GM19328 (cell line): Measurements from ENCODE around the gene ABL1.

Experiments
- ATAC-seq: cut with Tn5 transposase; IDR thresholded peaks from one replicate; pipeline ENCODE4 v1.9.1; 2021; ENCODE audit warnings: mild to moderate bottlenecking, moderate library complexity; ENCODE audit not compliant: unreplicated experiment

The ABL1 gene

DNA sequence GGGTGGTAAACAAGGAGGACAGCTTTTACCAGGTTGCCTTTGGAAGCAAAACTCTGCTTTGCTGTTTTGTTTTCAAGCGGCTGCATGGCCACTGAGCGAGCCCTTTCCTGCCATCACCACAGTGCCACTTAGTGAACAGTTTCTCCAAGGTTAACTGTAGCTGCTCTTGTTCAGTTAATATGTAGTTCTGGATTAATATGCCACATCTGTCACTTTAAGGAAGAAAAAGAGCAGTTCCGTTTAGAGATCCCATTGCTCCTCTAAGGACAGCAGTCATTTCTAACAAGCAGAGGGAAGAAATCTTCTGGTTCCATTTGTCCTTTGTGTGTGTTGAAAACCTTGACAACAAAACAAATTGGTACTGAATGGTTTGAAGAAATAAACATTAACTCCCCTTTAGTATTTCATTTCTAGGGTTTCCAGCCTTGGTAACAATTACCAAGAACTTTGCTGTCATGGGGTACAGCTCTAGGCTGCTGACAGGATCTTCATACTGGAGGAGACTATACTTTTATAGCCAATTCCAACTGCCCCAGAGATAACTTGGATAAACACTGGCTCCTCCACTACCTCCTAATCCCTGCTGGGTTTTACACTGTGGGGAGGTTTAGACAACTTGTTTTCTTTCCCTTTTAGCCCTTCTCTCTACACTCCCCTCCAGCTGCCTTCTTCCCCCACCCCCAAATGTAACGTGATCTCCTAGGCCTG, 10.3 kb upstream of the ABL1 start:
- ATAC-seq, result no peak

DNA sequence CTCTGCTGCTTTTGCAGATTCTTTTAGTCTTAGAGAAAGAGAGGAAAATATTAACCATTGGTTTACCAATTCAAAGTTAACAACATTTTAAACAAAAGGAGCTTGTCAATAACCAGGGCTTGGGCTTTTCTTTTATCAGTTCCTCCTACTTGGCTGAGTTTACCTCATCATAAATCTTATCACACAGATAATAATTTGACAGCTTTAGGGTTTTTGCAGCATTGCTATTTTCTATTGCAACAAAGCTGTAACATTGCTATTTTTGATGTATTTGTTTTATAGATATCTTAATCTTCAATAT, 9.8 kb upstream of the ABL1 start:
- no peak for ATAC-seq

DNA sequence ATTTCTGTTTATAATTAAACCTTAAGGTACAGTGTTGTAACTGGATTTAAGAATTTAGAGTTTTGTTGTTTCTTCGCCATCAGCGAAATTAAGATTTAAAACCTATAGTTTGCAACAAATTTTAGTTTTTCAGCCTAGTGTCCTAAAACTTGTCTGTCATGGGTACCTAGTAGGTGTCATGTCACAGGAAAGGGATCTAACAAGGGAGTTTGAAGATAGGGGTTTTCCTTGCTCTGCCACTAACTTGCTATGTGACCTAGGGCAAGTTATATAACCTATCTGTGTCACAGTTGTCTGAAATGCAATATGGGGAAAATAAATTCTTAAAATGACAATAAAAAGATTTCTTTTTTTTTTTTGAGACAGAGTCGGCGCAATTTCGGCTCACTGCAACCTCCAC, 9.2 kb upstream of the ABL1 start:
- ATAC-seq, result no peak

DNA sequence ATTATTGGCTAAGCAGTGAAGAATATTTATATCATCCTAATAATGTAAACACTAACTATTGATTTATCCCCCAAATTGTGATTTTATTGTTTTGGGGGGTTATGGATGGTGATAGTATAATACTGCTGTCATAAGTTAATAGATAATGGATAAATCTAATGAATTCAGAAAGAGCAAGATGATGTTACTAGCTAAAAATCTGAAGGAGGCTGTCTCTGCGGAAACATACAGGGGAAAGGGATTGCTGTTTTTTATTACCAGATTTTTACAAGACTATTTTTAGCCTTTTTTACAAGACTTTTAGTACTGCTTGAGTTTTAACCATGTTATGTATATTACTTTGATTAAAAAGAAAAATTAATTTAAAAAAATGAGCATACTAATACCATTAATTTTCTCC, 5.3 kb upstream of the ABL1 start:
- ATAC-seq, result no peak

DNA sequence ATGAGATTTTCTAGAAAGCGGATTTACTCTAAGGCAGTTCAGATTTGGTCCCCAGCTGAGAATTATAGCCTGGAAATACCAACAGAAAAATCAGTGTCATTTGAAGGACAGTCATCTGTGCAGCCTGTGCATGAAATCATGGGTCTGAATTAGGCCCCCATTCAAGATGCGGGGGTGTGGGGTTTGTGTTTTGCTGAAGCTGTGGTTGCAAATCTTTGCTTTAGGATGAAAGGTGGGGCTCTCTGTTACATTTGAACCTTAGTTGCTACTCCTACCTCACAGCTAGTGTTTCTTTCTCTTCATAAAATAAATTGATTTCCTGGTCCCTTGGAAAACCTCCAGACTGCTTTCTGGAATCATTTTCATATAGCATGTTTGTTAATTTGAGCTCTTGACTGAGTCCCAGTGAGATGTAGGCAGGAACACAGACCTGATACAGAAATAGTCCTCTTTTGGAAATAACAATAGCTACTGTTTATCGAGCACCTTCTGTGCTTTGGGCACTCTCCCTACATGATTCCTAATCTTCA, 4.8 kb upstream of the ABL1 start:
- ATAC-seq, result no peak

DNA sequence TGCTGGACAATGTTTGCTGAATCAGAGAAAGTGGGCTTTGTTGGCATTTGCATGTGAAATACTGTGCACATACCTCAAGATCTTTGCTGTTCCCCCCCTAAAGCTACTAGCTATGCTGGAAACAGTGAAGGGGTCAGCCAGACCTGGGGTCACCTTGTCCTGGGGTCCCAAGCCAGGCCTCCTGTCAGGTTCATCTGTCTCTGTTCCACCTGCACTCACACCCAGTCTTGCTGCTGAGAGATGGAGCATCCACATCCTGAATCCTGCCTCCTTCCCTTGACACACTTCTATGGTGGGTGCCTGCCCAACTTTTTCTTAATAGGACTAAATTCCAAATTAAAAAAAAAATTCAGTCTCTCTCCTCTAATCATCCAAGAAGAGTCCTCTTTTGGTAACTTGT, 4.0 kb upstream of the ABL1 start:
- no peak for ATAC-seq

DNA sequence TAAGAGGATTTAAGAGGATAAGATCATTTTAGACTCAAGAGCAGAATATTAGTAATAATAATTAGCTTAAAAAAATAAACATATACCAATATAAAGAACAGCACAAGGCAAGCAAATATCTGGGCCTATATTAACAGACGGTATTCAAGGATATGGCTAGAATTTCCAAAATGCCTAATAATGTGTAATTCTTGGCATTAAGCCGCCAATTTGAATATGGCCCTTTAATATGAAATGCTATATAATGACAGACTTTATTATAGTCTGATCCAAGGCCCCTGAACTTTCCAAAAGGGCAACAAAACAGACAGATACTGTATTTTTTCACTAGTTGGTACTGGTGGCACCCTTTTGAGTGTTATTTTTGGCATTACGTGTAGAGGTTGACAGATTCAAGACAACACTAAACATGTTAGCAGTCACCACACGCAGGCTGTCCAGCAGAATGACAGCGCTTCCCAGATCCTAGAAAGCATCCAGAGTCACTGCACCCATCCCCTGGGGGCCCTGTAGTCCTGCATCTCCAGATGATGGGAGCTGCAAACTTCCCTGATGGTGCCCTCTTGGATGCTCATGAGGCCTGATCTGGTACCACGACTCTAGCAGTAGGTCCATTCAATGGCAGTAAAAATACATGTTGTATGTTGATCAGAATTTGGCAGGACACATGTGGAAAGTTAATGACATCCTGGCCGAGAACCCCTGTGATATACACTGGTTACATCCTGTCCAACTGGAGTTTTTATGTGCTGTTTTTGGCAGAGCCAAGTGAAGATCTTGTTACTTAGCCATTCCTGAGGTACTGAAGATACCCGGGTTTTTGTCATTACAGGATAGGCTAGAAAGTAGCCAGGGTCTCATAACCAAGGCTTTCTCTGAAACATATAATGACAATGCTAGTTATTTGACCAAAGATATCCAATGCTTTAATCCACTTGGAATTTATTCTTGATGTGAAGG, 1.7 kb upstream of the ABL1 start:
- no peak for ATAC-seq

DNA sequence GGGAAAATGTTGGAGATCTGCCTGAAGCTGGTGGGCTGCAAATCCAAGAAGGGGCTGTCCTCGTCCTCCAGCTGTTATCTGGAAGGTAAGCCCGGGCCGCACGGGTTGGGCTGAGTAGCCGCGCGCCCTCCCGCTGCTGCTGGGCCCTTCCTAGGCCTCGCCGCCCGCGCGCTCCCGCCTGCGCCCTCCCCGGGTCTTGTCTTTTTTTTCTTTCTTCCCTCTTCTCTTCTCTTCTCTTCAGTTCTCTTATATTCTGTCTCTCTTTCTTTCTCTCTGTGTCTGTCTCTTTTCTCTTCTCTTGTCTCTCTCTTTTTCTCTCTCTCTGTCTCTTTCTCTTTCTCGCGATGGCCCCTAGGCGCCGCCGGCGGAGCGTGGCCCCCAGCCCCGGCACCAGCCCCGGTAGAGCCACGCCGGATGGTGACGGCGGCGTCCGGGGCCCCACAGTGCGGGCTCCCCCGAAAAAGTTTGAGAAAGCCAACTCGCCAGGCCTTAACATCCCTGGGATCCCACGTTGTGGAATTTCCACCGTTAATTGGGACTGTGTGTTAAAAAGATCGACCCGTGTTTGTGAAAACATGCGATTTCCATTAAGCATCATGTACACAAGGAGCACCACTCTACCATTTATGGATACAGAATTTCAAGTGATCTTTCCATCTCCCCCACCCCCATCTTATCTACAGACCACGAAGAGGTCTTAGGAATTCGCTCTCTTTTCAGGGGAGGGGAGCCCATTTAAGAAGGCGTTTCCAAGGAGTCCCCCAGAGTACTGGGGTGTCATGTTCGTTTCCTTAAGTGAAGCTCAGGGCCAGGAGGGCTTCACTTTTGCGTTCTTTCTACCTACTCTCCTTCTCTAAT, 616 bp downstream of the ABL1 start:
- peak; percentile 31 for ATAC-seq

DNA sequence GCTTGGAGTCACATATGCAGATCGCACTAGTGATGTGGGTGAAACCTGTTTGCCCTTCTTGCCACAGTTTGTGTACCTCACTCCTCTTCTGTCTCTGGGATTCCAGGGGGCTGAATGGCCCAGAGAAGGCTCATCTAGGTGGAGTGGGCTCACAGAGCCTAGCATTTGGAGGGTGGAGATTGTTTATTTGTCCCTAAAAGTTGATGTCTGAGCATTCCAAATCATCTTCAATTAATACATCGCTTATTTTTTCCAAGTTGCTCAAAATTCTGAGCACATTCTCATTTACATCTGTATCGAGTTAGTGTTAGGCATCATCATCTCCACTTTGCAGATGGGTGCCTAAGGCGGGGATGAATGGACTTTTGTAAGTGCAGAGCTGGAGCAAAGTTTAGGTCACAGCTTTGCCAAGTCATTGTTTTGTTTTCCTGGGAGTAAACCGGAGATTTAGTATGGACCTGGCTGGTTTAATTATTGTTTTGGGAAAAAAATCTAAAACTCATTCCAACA, 2.0 kb downstream of the ABL1 start:
- no peak for ATAC-seq

DNA sequence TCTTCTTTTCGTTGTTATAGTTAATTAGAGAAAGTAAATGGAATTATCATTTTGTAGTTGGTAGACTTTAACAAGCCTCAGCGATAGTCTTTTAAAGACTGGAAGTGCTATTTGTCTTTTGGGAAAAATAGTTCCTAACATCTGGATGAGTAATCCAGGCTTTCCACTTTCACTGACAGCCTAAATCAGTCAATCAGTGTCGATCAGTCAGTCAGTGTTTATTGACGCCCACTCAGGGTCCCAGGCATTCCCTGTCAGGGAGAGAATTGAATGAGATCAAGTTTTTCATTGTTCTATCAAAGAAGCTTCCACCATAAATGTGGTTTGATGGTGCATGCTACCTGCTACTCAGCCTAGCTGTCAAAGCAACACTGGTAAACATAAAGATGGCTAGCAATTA, 2.6 kb downstream of the ABL1 start:
- no peak for ATAC-seq

DNA sequence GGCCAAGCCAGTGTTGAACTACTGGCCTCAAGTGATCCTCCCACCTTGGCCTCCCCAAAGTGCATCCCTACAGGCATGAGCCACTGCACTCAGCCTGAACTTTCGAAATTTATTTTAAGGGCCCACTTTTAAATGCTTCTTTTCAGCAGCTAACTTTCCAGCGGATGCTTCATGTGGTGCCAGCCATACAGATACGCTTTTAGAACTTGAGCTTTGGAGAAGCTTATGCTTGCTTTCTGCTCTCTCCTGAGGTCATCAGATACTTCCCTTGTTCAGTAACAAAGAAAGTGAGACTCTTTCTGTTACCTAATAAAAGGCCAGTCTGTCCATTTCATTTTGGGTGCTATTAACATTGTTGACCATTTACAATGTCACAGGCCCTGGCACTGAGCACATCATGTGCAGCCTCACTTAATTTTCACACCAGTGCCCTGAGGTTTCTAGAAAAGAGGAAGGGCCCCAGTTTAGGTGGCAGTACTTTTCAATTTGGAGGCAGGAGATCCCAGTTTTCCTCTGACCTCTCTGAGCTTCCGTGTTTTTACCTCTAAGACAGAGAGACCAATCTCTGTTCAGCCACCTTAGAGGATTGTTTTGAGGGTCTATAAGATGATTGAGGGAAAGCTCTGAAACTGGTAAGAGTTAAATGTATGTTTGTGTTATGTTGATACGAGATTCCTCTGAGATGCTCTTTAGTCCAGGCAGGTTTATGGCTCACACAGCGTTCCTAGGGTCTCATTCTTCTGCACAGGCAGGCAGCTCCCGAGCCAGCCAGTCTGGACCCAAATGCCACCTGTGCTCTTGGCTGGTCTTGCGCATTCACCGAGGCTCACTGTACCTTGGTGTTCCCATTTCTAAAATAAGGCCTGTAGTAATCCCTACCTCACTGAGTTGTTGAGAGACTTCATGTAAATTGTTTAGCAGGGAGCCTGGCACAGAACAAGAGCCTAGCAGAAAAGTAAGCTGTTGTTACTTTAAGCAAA, 4.4 kb downstream of the ABL1 start:
- no peak for ATAC-seq

DNA sequence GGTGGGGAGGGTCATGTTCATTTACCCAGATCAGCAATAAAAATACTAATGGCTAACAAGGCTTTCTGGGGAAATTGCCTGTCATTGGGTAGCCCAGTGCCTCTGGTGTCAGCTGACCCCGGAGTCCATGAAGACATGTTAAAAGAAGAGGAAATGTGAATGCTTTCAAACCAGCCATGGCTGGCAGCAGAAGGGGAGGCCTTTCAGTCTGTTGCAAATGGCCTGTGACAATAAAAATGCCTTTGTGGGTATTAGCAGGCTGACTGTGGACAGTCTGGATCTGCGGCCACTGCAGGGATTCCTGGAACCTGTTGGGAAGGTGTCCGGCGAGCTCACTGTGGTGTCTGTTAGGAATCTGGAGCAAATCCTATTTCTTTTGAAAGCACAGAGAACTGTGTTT, 7.5 kb downstream of the ABL1 start:
- no peak for ATAC-seq

DNA sequence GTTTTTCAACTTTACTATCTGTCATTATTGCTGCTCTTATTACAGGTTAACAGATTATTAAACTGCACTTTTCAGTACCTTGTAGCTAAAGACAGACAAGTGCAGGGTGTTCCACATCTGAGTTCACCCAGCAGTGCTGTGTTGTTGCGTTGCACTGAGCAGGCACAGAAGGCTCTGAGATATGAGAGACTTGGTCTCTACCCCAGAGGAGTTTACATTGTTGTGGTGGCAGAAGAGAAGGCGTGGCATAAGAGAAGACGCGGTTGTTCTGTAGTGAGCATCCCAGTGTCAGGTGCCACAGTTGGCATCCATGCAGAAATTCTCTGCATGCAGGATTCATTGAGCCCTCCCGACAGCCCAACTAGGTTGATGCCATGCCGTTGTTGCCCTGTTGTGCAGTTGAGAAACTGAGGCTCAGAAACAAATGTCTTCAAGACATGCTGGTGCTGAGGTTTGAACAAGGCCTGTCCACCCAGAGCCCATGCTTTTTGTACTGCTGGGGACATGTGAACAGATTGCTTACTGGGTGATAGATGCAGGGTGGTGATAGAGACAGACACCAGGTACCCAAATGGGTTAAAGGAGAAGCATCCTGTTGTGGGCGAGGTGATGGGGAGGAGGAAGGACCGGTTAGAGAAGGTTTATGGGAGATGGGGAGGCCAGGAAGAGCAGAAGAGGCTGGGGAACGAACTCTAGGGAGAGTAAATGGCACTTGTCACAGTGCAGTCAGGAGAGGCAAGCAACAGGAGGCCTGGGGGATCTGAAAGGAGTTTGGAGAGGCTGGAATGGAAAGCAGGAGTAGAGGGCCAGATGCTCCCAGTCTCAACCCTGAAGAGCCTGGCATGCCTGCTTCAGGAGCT, 8.2 kb downstream of the ABL1 start:
- ATAC-seq, result no peak

DNA sequence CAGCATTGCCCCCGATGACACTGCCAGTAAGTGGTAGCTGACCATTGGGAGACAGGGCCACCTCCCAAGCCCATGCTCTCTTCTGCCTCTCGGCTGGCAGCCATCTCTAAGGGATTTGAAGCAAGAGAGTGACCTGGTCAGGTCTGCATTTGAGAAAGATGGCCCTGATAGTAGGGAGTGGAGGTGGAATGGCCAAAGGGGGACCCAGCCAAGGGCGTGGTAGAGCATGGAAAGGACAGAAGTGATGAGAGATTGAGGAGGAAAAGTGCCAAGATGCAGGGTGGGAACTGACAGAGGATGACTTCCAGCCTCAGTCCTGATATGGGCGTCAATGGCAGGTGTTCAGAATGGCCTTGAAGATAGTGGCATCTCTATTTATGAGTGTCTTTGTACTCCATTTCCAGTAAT, 9.0 kb downstream of the ABL1 start:
- no peak for ATAC-seq

DNA sequence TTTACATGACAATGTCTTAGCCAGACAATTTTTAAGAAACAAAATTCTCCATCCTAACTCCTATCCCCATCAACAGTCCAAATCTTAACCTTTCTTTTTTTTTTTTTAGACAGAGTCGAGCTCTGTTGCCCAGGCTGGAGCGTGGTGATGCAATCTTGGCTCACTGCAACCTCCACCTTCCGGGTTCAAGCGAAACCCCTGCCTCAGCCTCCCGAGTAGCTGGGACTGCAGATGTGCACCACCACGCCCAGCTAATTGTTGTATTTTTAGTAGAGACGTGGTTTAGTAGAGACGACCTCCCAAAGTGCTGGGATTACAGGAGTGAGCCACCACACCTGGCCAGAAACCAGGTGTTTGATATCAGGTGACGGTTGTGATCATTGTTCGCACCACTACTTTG, 10.2 kb downstream of the ABL1 start:
- ATAC-seq, result no peak

DNA sequence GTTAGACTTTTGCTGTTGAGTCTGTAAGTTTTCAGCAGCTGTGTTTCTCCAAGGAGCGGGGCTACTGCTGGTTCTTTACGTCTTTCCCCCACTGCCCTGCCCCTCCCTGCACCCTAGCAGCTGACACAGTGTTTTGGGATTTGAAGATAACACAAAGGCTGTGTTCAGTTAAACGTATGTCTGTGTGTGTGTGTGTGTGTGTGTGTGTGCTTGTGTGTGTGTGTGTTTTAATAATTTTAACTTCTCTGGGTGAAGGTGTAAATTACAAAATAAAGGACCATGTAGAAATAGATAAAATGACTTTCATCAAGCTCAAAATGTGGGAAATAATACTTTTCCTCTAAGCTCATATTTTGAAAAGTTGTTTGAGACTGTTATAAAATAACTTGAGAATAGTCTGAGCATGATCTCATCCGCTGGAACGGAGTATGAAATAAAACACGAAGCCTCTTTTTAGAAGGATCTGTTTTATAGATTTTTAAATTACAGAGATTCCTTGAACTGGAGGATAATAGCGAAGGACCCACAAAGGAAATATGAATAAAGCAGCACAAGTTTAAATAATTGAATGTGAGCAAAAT, 10.9 kb downstream of the ABL1 start:
- no peak for ATAC-seq

DNA sequence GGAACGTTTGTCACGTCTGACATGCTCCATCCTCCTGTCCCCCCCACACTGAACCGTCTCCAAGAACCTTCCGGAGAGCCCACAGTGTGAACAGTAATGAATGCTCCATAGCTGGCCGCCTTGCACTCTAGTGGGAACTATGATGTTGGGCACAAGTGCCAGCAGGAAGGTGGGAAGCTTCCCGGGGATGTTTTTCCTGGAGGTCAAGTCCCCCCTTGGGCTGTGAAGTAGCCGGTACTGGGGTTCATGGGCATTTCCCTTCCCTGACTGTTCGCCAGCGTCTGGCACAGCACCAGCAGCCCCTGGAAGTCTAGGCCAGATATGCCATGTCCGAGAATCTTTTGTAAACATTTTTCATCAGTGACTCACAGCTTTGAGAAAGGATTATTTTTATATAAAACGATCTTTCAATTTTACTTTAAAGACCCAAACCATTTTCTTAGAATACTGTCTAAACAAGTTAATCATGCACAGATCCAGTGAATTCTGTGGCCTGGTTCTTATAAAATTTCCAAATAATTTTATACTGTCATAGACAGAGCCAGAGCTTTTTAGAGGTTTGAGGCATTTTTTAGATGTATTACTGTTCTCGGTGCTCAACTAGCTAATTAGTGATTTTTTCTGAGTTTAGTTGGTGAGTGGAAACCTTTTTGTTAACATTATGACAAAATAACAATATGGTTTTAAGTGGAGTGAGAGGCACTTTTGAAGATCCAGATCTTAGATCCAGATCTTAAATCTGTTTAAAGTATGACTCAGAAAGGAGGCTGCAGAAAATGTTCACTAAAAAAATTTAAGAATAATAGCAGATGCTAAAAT, 11.6 kb downstream of the ABL1 start:
- ATAC-seq, result no peak
